CD4-positive, CD25-positive, alpha-beta regulatory T cell (primary cell): Measurements from ENCODE around the gene CDKL5. TPM values are rescaled to one million over a fixed set of nuclear protein-coding genes. Genes with fewer than 3 reads are reported as not detected.
"Not testable (repeated sequence)": the region's sequence is repeated elsewhere in the genome, so short reads cannot be mapped to it uniquely, and the experiment has no call there.

ENCODE experiments used
- ATAC-seq, 2 donors: fragments of 150-1000 bp; cut with Tn5 transposase; one replicate each; pipeline ENCODE4 v1.10.0; 2021; ENCODE audit warnings: low read depth in 2 of 2, moderate number of reproducible peaks in 2 of 2, moderate library complexity in 1 of 2
- DNase-seq, 3 donors: peaks; one replicate each; pipeline versions ENCODE4 v3.0.0 to v3.0.0-alpha.2; 2012 to 2022; ENCODE audit warnings: mixed read lengths in 1 of 3
- H3K27ac ChIP-seq: one replicate; pipeline ENCODE4 v1.7.0; 2013; ENCODE audit warnings: mild to moderate bottlenecking, low read length; ENCODE audit not compliant: insufficient read depth, poor library complexity, severe bottlenecking
- H3K27me3 ChIP-seq: one replicate; pipeline ENCODE4 v1.7.0; 2013; ENCODE audit warnings: low read length; ENCODE audit not compliant: control insufficient read depth, insufficient read depth
- H3K36me3 ChIP-seq: one replicate; pipeline ENCODE4 v1.7.0; 2013; ENCODE audit warnings: mild to moderate bottlenecking, low read length, moderate library complexity; ENCODE audit not compliant: control insufficient read depth, insufficient read depth
- H3K4me1 ChIP-seq: 2 replicates; pipeline ENCODE4 v1.7.0; 2013; ENCODE audit warnings: mild to moderate bottlenecking, low read length; ENCODE audit not compliant: insufficient read depth, control insufficient read depth, poor library complexity, severe bottlenecking
- H3K4me3 ChIP-seq: one replicate; pipeline ENCODE4 v1.7.0; 2013; ENCODE audit warnings: low read depth, mild to moderate bottlenecking, low read length, moderate library complexity
- H3K9me3 ChIP-seq, 2 experiments: 1 replicate in 1 of 2; 2 replicates in 1 of 2; pipeline ENCODE4 v1.7.0; 2013; ENCODE audit warnings: low read length in 2 of 2, mild to moderate bottlenecking in 1 of 2, moderate library complexity in 1 of 2; ENCODE audit not compliant: control insufficient read depth in 2 of 2
- H3K27ac Mint-ChIP-seq, 3 donors: one replicate each; pipeline ENCODE4 v1.8.0; 2020 to 2022; ENCODE audit warnings: mild to moderate bottlenecking in 3 of 3, mixed read lengths in 3 of 3, moderate library complexity in 2 of 3
- H3K27me3 Mint-ChIP-seq: one replicate; pipeline ENCODE4 v1.8.0; 2022; ENCODE audit warnings: mild to moderate bottlenecking, mixed read lengths
- H3K36me3 Mint-ChIP-seq: one replicate; pipeline ENCODE4 v1.8.0; 2020; ENCODE audit warnings: mixed read lengths
- H3K4me1 Mint-ChIP-seq, 4 donors: one replicate each; pipeline ENCODE4 v1.8.0; 2020 to 2022; ENCODE audit warnings: mixed read lengths in 4 of 4, mild to moderate bottlenecking in 1 of 4
- H3K4me3 Mint-ChIP-seq, 4 donors: one replicate each; pipeline ENCODE4 v1.8.0; 2020 to 2022; ENCODE audit warnings: mild to moderate bottlenecking in 4 of 4, mixed read lengths in 4 of 4, moderate library complexity in 3 of 4
- H3K9me3 Mint-ChIP-seq, 7 donors: one replicate each; pipeline ENCODE4 v1.8.0; 2020 to 2022; ENCODE audit warnings: mixed read lengths in 7 of 7, mild to moderate bottlenecking in 3 of 7, moderate library complexity in 2 of 7
- polyA plus RNA-seq, 4 donors: library from polyadenylated mRNA; unstranded; fragments of 300-500 nt; fragmentation: Illumina TruSeq; gene quantifications; one replicate each; pipeline ENCODE4 v1.2.3, GENCODE V29; 2021
- total RNA-seq: library from RNA; stranded (reverse); gene quantifications from one replicate; pipeline ENCODE4 v1.2.3, GENCODE V29; 2022

The CDKL5 gene
- total and polyA plus RNA-seq, 5 donors from 2014 or later = 0.02 to 2.9 (median 1.3) TPM

- no peaks in the 10 kb centered on the region for H3K9me3 ChIP-seq
- Mint-ChIP-seq H3K36me3 (no peaks in the 10 kb centered on the region), H3K27me3 (no peaks in the 10 kb centered on the region), H3K4me1 (no peaks in the 10 kb centered on the region), H3K4me3 (no peak overlapping the region), H3K27ac (no peak overlapping the region), H3K9me3 (peaks cover 0 to under 1% (median 0%) of the 10 kb centered on the region in 7 donors)
- no peaks in the 10 kb centered on the region for H3K27me3 ChIP-seq
- ATAC-seq (no peak), DNase-seq (no peak)
- H3K4me3 ChIP-seq = no peak overlapping the region
- no peaks in the 10 kb centered on the region for H3K36me3 ChIP-seq
- H3K4me1 ChIP-seq = no peaks in the 10 kb centered on the region
- H3K27ac ChIP-seq = no peak overlapping the region
Measured at GRCh38 chrX:18577400-18577799, 152.0 kb downstream of the CDKL5 start.

- Histone ChIP-seq H3K9me3 (no peaks in the 10 kb centered on the region), H3K27ac (no peak overlapping the region), H3K27me3 (no peaks in the 10 kb centered on the region), H3K4me1 (no peaks in the 10 kb centered on the region), H3K4me3 (no peak overlapping the region), H3K36me3 (no peaks in the 10 kb centered on the region)
- Mint-ChIP-seq H3K4me1 (no peaks in the 10 kb centered on the region), H3K27me3 (no peaks in the 10 kb centered on the region), H3K9me3 (no peaks in the 10 kb centered on the region), H3K4me3 (no peak overlapping the region), H3K36me3 (no peaks in the 10 kb centered on the region), H3K27ac (no peak overlapping the region)
- no peak for DNase-seq
- no peak for ATAC-seq
Measured at GRCh38 chrX:18578546-18578945, 153.1 kb downstream of the CDKL5 start.

DNA sequence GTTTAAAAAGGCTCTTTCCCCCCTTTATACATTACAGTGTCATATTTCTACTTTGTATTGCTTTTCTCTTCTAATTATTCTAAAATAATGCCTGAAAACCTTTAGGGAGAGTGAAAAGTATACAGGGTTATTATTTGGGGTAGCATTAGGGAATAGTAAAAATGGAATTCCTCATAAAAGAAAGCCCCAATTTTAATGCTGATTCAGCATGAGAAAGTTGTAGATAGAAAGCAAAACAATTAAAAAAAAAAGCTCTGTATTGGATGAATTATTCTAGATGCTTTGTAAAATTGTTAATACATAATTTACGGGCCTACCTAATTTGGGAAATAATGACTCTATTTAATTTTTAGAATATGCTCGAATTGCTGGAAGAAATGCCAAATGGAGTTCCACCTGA is 154.1 kb downstream of the CDKL5 start:
- no peak overlapping the region for H3K4me3 Mint-ChIP-seq
- no peak overlapping the region for H3K27ac Mint-ChIP-seq
- H3K27me3 ChIP-seq = no peaks in the 10 kb centered on the region
- no peak overlapping the region for H3K27ac ChIP-seq
- no peaks in the 10 kb centered on the region for H3K36me3 ChIP-seq
- no peak for DNase-seq
- H3K36me3 Mint-ChIP-seq = no peaks in the 10 kb centered on the region
- H3K4me1 Mint-ChIP-seq = no peaks in the 10 kb centered on the region
- no peaks in the 10 kb centered on the region for H3K9me3 Mint-ChIP-seq
- H3K4me1 ChIP-seq = no peaks in the 10 kb centered on the region
- H3K27me3 Mint-ChIP-seq = no peaks in the 10 kb centered on the region
- H3K9me3 ChIP-seq = no peaks in the 10 kb centered on the region
- ATAC-seq = no peak
- H3K4me3 ChIP-seq = no peak overlapping the region

DNA sequence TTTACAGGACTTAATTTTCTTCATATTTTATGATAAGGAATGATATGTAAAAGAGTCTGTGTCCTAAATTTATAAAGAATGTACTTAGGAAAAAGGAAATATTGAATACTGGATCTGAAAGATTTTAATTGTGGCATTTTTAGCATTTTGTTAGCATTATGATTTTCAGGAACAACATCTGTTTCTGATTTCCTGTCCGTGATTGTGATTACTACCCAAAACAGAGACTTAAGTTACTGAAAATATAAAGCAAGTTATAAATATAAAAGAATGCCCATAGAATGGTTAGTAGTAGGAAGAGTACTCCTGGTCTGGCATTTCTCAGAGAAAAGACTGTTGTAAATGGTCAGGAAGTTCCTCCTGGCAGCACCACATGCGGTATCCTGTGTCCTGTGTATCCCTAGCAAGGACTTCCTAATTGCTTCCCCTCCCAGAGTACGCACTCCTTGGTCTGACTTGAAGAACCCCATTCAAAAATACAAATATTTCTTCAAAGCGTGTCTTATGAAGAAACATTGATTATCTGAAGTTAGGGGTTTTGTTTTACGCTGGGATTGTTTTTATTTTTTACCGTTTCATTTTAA is 157.6 kb downstream of the CDKL5 start:
- Histone ChIP-seq H3K4me3 (no peak overlapping the region), H3K27me3 (no peaks in the 10 kb centered on the region), H3K9me3 (no peaks in the 10 kb centered on the region), H3K4me1 (no peaks in the 10 kb centered on the region), H3K36me3 (no peaks in the 10 kb centered on the region), H3K27ac (no peak overlapping the region)
- Mint-ChIP-seq H3K27ac (no peak overlapping the region), H3K4me3 (no peak overlapping the region), H3K4me1 (no peaks in the 10 kb centered on the region), H3K9me3 (no peaks in the 10 kb centered on the region), H3K27me3 (no peaks in the 10 kb centered on the region), H3K36me3 (no peaks in the 10 kb centered on the region)
- no peak for DNase-seq
- no peak for ATAC-seq

DNA sequence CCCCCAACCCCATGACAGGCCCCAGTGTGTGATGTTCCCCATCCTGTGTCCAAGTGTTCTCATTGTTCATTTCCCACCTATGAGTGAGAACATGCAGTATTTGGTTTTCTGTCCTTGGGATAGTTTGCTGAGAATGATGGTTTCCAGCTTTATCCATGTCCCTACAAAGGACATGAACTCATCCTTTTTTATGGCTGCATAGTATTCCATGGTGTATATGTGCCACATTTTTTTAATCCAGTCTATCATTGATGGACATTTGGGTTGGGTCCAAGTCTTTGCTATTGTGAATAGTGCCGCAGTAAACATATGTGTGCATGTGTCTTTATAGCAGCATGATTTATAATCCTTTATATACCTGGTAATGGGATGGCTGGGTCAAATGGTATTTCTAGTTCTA is 163.9 kb downstream of the CDKL5 start:
- not testable (repeated sequence) for H3K27me3 ChIP-seq, H3K9me3 Mint-ChIP-seq, H3K4me3 Mint-ChIP-seq, H3K36me3 ChIP-seq, H3K9me3 ChIP-seq, H3K4me1 Mint-ChIP-seq, H3K27ac ChIP-seq, H3K4me3 ChIP-seq, ATAC-seq, H3K4me1 ChIP-seq, H3K27ac Mint-ChIP-seq, DNase-seq, H3K36me3 Mint-ChIP-seq, H3K27me3 Mint-ChIP-seq

DNA sequence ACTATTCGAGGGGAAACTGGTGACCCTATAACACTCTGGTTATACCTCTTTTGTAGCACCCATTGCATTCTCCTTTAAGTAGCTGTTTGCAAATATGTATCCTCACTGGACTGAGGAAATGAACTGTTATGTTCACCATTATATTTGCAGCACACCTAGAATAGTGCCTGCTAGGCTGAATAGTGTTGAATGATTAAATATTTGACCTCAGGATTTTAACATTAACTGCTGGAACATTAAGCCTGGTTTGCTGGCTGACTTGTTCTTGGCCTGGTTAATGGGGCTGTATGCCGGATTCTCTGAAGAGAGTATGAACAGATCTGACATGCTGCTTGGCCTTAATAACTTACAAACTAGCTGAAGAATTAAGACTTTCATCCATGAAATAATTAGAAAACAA is 166.4 kb downstream of the CDKL5 start:
- no peak overlapping the region for H3K4me3 Mint-ChIP-seq
- no peaks in the 10 kb centered on the region for H3K27me3 Mint-ChIP-seq
- H3K27ac Mint-ChIP-seq = no peak overlapping the region
- H3K9me3 Mint-ChIP-seq = peaks cover 0 to 2% (median 0%) of the 10 kb centered on the region in 7 donors
- no peaks in the 10 kb centered on the region for H3K9me3 ChIP-seq
- ATAC-seq (no peak), DNase-seq (no peak)
- H3K27ac ChIP-seq = no peak overlapping the region
- no peaks in the 10 kb centered on the region for H3K4me1 ChIP-seq
- H3K27me3 ChIP-seq = no peaks in the 10 kb centered on the region
- no peak overlapping the region for H3K4me3 ChIP-seq
- peaks cover 6% of the 10 kb centered on the region for H3K36me3 Mint-ChIP-seq
- H3K4me1 Mint-ChIP-seq = no peaks in the 10 kb centered on the region
- H3K36me3 ChIP-seq = no peaks in the 10 kb centered on the region

GRCh38 chrX:18594079-18594478 is 168.7 kb downstream of the CDKL5 start:
- Histone ChIP-seq H3K4me3 (no peak overlapping the region), H3K4me1 (no peaks in the 10 kb centered on the region), H3K27me3 (no peaks in the 10 kb centered on the region), H3K36me3 (no peaks in the 10 kb centered on the region), H3K9me3 (no peaks in the 10 kb centered on the region), H3K27ac (no peak overlapping the region)
- Mint-ChIP-seq H3K36me3 (peaks cover 6% of the 10 kb centered on the region), H3K27me3 (no peaks in the 10 kb centered on the region), H3K27ac (no peak overlapping the region), H3K9me3 (peaks cover 0 to 2% (median 0%) of the 10 kb centered on the region in 7 donors), H3K4me3 (no peak overlapping the region), H3K4me1 (no peaks in the 10 kb centered on the region)
- ATAC-seq (no peak), DNase-seq (no peak)

DNA sequence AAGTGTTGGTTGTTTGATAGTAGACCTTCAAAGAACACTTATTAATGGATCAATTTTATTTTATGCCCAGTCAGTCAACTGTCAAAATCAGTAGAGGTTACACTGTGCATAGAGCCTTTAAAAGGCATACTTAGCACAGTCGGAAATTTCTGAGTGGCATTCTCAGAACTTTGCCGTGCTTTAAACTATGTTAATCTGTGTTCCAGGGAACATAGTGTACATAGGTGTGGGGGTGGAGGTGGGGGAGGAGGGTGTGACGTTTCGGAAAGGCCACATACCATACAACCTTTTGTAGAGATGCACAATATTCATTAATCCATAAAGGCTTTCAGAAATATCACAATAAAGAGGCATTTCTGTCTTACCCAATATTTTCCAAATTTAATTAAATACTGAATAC is 170.7 kb downstream of the CDKL5 start:
- Histone ChIP-seq H3K4me1 (no peaks in the 10 kb centered on the region), H3K36me3 (no peaks in the 10 kb centered on the region), H3K27me3 (no peaks in the 10 kb centered on the region), H3K4me3 (no peak overlapping the region), H3K27ac (no peak overlapping the region), H3K9me3 (no peaks in the 10 kb centered on the region)
- H3K9me3 Mint-ChIP-seq = peaks cover 0 to 2% (median 0%) of the 10 kb centered on the region in 7 donors
- no peaks in the 10 kb centered on the region for H3K4me1 Mint-ChIP-seq
- H3K27ac Mint-ChIP-seq = no peak overlapping the region
- no peaks in the 10 kb centered on the region for H3K27me3 Mint-ChIP-seq
- H3K36me3 Mint-ChIP-seq = peaks cover 3% of the 10 kb centered on the region
- no peak overlapping the region for H3K4me3 Mint-ChIP-seq
- no peak for ATAC-seq
- no peak for DNase-seq
